Measurements from ENCODE around the gene FTH1. TPM values are rescaled to one million over a fixed set of nuclear protein-coding genes. Genes with fewer than 3 reads are reported as not detected.

FTH1 gene
- total and polyA plus RNA-seq, 2 of the 13 experiments (the other 11 are each of a cell fraction or from before 2014, with no cell fraction given): 607 to 760 TPM

- TF ChIP-seq ZNF280B (CRISPR knock-in tag; IDR thresholded peaks at IDR 0.05; ENCODE audit: borderline replicate concordance) (no peak), ZNF678 (CRISPR knock-in tag; IDR thresholded peaks at IDR 0.05) (no peak), EHMT2 (IDR thresholded peaks at IDR 0.05; ENCODE audit: borderline replicate concordance, low read depth, low read length) (no peak), ZNF687 (CRISPR knock-in tag; IDR thresholded peaks at IDR 0.05) (no peak), ARNT2 (CRISPR knock-in tag; IDR thresholded peaks at IDR 0.05; ENCODE audit: low read depth) (0 out of 2 replicates have a peak, but pooled peaks have one; percentile 33), RBM39 (IDR thresholded peaks at IDR 0.05; ENCODE audit: low read depth, low read length, poor library complexity, severe bottlenecking) (peak; percentile 48), PATZ1 (CRISPR knock-in tag; IDR thresholded peaks at IDR 0.05) (peak; percentile 86), MTA3 (CRISPR knock-in tag; IDR thresholded peaks at IDR 0.05) (no peak), CHD2 (IDR thresholded peaks at IDR 0.05; ENCODE audit: low read depth, low read length) (no peak), SMAD1 (CRISPR knock-in tag; IDR thresholded peaks at IDR 0.05; ENCODE audit: borderline replicate concordance, low read depth) (peak; percentile 82; the same call in 1 of the 2 replicates), TSC22D2 (CRISPR knock-in tag; IDR thresholded peaks at IDR 0.05; ENCODE audit: borderline replicate concordance) (0 out of 2 replicates have a peak, but pooled peaks have one; percentile 23), SIX1 (CRISPR knock-in tag; IDR thresholded peaks at IDR 0.05; ENCODE audit: borderline replicate concordance) (peak; percentile 25; the same call in 1 of the 2 replicates), NR1H2 (CRISPR knock-in tag; IDR thresholded peaks at IDR 0.05; ENCODE audit: borderline replicate concordance, low read depth) (no peak), SNAPC2 (CRISPR knock-in tag; IDR thresholded peaks at IDR 0.05) (no peak; the same call in 1 of the 2 replicates), TFDP1 (CRISPR knock-in tag; IDR thresholded peaks at IDR 0.05; ENCODE audit: borderline replicate concordance) (peak; percentile 40; the same call in 1 of the 2 replicates), REXO4 (CRISPR knock-in tag; IDR thresholded peaks at IDR 0.05; ENCODE audit: borderline replicate concordance) (no peak)
Observed at GRCh38 chr11:61972672-61973475, 5.4 kb upstream of the FTH1 start (continued).

Data from HepG2 (cell line).